ENCODE data around the gene MORF4L1. TPM values are rescaled to one million over a fixed set of nuclear protein-coding genes. Genes with fewer than 3 reads are reported as not detected.

Gene MORF4L1
- total and polyA plus RNA-seq, 10 of the 15 experiments (the other 5 are each of a cell fraction or from before 2014, with no cell fraction given), result 113 to 636 (median 229) TPM

DNA sequence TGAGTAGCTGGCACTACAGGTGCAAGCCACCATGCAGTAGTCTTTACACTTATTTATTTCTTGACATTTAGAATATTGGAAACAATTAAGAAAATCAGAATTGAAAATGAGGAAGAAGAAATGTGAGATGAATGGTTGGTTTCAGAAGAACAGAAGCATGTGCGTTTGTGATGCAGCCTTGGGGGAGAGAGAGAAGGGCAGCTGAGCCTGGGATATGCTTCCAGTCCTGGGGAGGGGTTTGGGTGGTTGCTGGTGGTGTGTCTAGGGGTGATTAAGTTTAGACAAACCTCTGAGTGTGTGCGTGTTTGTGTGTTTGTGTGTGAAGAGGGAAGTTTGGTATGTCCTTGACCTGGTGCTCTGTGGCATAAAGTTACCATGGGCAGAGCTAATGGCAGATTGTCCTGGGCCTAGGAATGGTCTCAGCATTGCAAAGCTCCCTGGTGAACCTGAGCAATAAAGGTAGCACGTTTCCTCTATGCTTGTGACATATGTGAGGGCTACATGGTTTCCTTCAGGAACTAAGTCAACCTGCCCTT is 36.5 kb downstream of the MORF4L1 start (continued):
- TF ChIP-seq, protein P1, sequence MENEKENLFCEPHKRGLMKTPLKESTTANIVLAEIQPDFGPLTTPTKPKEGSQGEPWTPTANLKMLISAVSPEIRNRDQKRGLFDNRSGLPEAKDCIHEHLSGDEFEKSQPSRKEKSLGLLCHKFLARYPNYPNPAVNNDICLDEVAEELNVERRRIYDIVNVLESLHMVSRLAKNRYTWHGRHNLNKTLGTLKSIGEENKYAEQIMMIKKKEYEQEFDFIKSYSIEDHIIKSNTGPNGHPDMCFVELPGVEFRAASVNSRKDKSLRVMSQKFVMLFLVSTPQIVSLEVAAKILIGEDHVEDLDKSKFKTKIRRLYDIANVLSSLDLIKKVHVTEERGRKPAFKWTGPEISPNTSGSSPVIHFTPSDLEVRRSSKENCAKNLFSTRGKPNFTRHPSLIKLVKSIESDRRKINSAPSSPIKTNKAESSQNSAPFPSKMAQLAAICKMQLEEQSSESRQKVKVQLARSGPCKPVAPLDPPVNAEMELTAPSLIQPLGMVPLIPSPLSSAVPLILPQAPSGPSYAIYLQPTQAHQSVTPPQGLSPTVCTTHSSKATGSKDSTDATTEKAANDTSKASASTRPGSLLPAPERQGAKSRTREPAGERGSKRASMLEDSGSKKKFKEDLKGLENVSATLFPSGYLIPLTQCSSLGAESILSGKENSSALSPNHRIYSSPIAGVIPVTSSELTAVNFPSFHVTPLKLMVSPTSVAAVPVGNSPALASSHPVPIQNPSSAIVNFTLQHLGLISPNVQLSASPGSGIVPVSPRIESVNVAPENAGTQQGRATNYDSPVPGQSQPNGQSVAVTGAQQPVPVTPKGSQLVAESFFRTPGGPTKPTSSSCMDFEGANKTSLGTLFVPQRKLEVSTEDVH (IDR thresholded peaks at IDR 0.05; ENCODE audit: low read depth, partially characterized antibody), result no peak
- TF ChIP-seq, protein P2, sequence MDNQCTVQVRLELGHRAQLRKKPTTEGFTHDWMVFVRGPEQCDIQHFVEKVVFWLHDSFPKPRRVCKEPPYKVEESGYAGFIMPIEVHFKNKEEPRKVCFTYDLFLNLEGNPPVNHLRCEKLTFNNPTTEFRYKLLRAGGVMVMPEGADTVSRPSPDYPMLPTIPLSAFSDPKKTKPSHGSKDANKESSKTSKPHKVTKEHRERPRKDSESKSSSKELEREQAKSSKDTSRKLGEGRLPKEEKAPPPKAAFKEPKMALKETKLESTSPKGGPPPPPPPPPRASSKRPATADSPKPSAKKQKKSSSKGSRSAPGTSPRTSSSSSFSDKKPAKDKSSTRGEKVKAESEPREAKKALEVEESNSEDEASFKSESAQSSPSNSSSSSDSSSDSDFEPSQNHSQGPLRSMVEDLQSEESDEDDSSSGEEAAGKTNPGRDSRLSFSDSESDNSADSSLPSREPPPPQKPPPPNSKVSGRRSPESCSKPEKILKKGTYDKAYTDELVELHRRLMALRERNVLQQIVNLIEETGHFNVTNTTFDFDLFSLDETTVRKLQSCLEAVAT (IDR thresholded peaks at IDR 0.05), result no peak
- TF ChIP-seq CBX5 (IDR thresholded peaks at IDR 0.05; ENCODE audit: low read depth), result no peak

DNA sequence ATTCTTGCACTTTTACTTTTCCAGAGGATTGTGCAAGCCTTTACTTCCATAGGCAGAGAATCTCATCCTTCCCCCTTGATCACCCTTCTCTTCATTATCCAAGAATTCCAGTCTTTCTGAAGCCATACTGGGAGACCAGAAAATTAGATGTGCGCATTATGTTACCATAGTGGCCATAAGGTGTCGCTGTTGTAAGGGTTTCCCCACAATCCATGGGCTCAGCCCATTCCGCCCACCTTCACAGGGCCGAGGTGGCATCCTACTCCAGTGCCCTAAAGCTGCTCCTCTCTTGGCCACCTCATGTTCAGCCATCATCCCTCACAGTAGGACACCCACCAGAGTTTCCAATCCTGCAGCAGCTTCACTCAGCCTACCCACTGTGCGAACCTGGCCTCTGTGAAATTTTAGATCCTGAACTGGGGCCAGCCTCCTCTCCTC is 37.1 kb downstream of the MORF4L1 start:
- Histone ChIP-seq H3K9me3 (replicated peaks; ENCODE audit: control insufficient read depth, insufficient read depth, low read length) (no peaks in the 10 kb centered on the region), H2AFZ (ENCODE audit: control insufficient read depth, low read depth, low read length) (no peak overlapping the region), H3K27ac (ENCODE audit: control insufficient read depth, insufficient read depth) (no peak overlapping the region), H3K9ac (ENCODE audit: control insufficient read depth, insufficient read depth, low read length) (no peak overlapping the region), H3K27me3 (replicated peaks in 1 of 2; ENCODE audit: control insufficient read depth in 2 of 2, insufficient read depth in 2 of 2, low read length in 1 of 2) (no peaks in the 10 kb centered on the region), H3K4me2 (ENCODE audit: control insufficient read depth, insufficient read depth) (no peak overlapping the region), H3K36me3 (ENCODE audit: control insufficient read depth in 2 of 2, insufficient read depth in 2 of 2, low read length in 1 of 2) (peaks cover 7 to 23% of the 10 kb centered on the region in 2 experiments), H3K79me2 (ENCODE audit: control insufficient read depth, insufficient read depth, low read length) (no peaks in the 10 kb centered on the region), H3K4me3 (no peak overlapping the region), H3K4me1 (ENCODE audit: control insufficient read depth, insufficient read depth, low read length) (peaks cover 10% of the 10 kb centered on the region; the same call in 1 of the 2 replicates), H4K20me1 (ENCODE audit: control insufficient read depth, insufficient read depth) (no peaks in the 10 kb centered on the region)
- POLR2A ChIA-PET, result interaction anchor here (1.1 kb wide), 1 partner anchor 97 kb away, joined by 3 read pairs; no protein-coding TSS in a partner anchor
- FAIRE-seq (peak; percentile 27), DNase-seq (ENCODE audit: low read depth, low spot score) (peak; percentile 26), ATAC-seq (peak; percentile 87)
- WGBS (ENCODE audit: insufficient coverage, insufficient replicate concordance, low lambda C conversion rate, missing lambda C conversion rate), result 10% methylated on average over 5 of the region's 5 CpGs
- SMC1A ChIA-PET (ENCODE audit: uncharacterized antibody, unreplicated experiment), result interaction anchor here (0.6 to 10.3 kb wide), 11 partner anchors 11 to 275 kb away, joined by 3 to 91 read pairs (median 8); no protein-coding TSS in a partner anchor
- RAD21 ChIA-PET (ENCODE audit: unreplicated experiment), result interaction anchor here (0.9 to 4.4 kb wide), 14 partner anchors 26 to 275 kb away, joined by 3 to 32 read pairs (median 6); partner anchors contain the start of gene CTSH
- in situ Hi-C loops (cut with MboI), result loop anchor here (5.0 kb wide), 1 partner anchor 272 kb away; no protein-coding TSS in a partner anchor
- intact Hi-C loops (cut with micrococcal nuclease; ENCODE audit: unreplicated experiment), result loop anchor here (1.0 to 5.0 kb wide), 2 partner anchors 117 to 274 kb away; no protein-coding TSS in a partner anchor
- BruUV-seq (replicated peaks), result no TSS peak
- CTCF ChIA-PET, result interaction anchor here (0.5 to 10.8 kb wide), 27 partner anchors 10 to 273 kb away, joined by 3 to 127 read pairs (median 7); no protein-coding TSS in a partner anchor
- TF ChIP-seq SIN3A (IDR thresholded peaks at IDR 0.05; ENCODE audit: low read depth, low read length) (no peak), NRF1 (conservative IDR thresholded peaks at IDR 0.05; ENCODE audit: low read depth, low read length) (no peak), FOXM1 (IDR thresholded peaks at IDR 0.05; ENCODE audit: low read depth, low read length) (no peak), RUNX3 (IDR thresholded peaks at IDR 0.05; ENCODE audit: low read length) (peak; percentile 32; the same call in 1 of the 2 replicates), IKZF1 (conservative IDR thresholded peaks at IDR 0.05) (peak; percentile 29; the same call in 1 of the 2 replicates), SMC3 (IDR thresholded peaks at IDR 0.05; ENCODE audit: borderline replicate concordance, low read length) (peak; percentile 68), TCF3 (IDR thresholded peaks at IDR 0.05; ENCODE audit: borderline replicate concordance, insufficient read depth, low read depth, low read length) (no peak), JUNB (IDR thresholded peaks at IDR 0.05) (no peak), POLR2A (IDR thresholded peaks at IDR 0.05; ENCODE audit: low read depth, low read length) (peak; percentile 19; the same call in 1 of the 2 replicates), RCOR1 (conservative IDR thresholded peaks at IDR 0.05; ENCODE audit: low read depth, low read length) (no peak), RBBP5 (conservative IDR thresholded peaks at IDR 0.05) (no peak), RAD21 (IDR thresholded peaks at IDR 0.05; ENCODE audit: insufficient read depth, low read depth, low read length) (peak; percentile 79)

All from GM12878 (cell line).